ENCODE results near the gene UMODL1.
A peak's percentile ranks its signal among the peaks of the same experiment; 100 is the strongest.

Gene UMODL1

GRCh38 chr21:42144679-42145568 lies 73.8 kb downstream of the UMODL1 start:
- Mint-ChIP-seq H3K27ac (peak overlapping the region in 1 of 2 donors; percentile 87), H3K4me1 (peaks cover 30% of the 10 kb centered on the region), H3K27me3 (no peaks in the 10 kb centered on the region), H3K4me3 (no peak overlapping the region), H3K9me3 (no peaks in the 10 kb centered on the region)
- DNase-seq, result no peak
- no peak for ATAC-seq

GRCh38 chr21:42145569-42146272 lies 74.6 kb downstream of the UMODL1 start:
- peak overlapping the region; percentile 55 to 87 for H3K27ac Mint-ChIP-seq
- ATAC-seq (peak; percentile 76), DNase-seq (peak; percentile 65 to 71)
- no peak overlapping the region for H3K4me3 Mint-ChIP-seq
- H3K4me1 Mint-ChIP-seq, result peaks cover 31% of the 10 kb centered on the region
- H3K9me3 Mint-ChIP-seq, result no peaks in the 10 kb centered on the region
- no peaks in the 10 kb centered on the region for H3K27me3 Mint-ChIP-seq

- DNase-seq, result no peak
These were observed 75.2 kb downstream of the UMODL1 start for GRCh38 chr21:42146273-42146805.

GRCh38 chr21:42146821-42147220 lies 75.7 kb downstream of the UMODL1 start:
- H3K9me3 Mint-ChIP-seq, result no peaks in the 10 kb centered on the region
- H3K27me3 Mint-ChIP-seq, result no peaks in the 10 kb centered on the region
- peak overlapping the region in 1 of 2 donors; percentile 74 for H3K27ac Mint-ChIP-seq
- peak; percentile 13 for ATAC-seq
- no peak overlapping the region for H3K4me3 Mint-ChIP-seq
- no peak for DNase-seq
- H3K4me1 Mint-ChIP-seq, result peaks cover 31% of the 10 kb centered on the region

More at GRCh38 chr21:42146273-42146805, 75.2 kb downstream of the UMODL1 start:
- H3K27me3 Mint-ChIP-seq, result no peaks in the 10 kb centered on the region
- peaks cover 31% of the 10 kb centered on the region for H3K4me1 Mint-ChIP-seq
- H3K27ac Mint-ChIP-seq, result peak overlapping the region in 1 of 2 donors; percentile 87
- no peaks in the 10 kb centered on the region for H3K9me3 Mint-ChIP-seq
- peak; percentile 42 for ATAC-seq
- H3K4me3 Mint-ChIP-seq, result no peak overlapping the region

- Mint-ChIP-seq H3K27ac (peak overlapping the region in 1 of 2 donors; percentile 77), H3K4me1 (peaks cover 29% of the 10 kb centered on the region), H3K4me3 (no peak overlapping the region), H3K9me3 (no peaks in the 10 kb centered on the region), H3K27me3 (no peaks in the 10 kb centered on the region)
- ATAC-seq (no peak), DNase-seq (no peak)
These were observed 76.4 kb downstream of the UMODL1 start for GRCh38 chr21:42147386-42148020.

- Mint-ChIP-seq H3K4me3 (no peak overlapping the region), H3K9me3 (no peaks in the 10 kb centered on the region), H3K4me1 (peaks cover 25% of the 10 kb centered on the region), H3K27ac (no peak overlapping the region), H3K27me3 (no peaks in the 10 kb centered on the region)
- ATAC-seq (no peak), DNase-seq (no peak)
These were observed 77.0 kb downstream of the UMODL1 start for GRCh38 chr21:42148097-42148496.

- DNase-seq (no peak), ATAC-seq (no peak)
- Mint-ChIP-seq H3K27me3 (no peaks in the 10 kb centered on the region), H3K9me3 (no peaks in the 10 kb centered on the region), H3K4me1 (peaks cover 25% of the 10 kb centered on the region), H3K4me3 (no peak overlapping the region), H3K27ac (no peak overlapping the region)
These were observed 77.5 kb downstream of the UMODL1 start for GRCh38 chr21:42148584-42148983.

- Mint-ChIP-seq H3K27me3 (no peaks in the 10 kb centered on the region), H3K9me3 (no peaks in the 10 kb centered on the region), H3K4me1 (peaks cover 25% of the 10 kb centered on the region), H3K4me3 (no peak overlapping the region), H3K27ac (no peak overlapping the region)
- DNase-seq, result no peak
- no peak for ATAC-seq
These were observed 78.7 kb downstream of the UMODL1 start for GRCh38 chr21:42149656-42150473.

GRCh38 chr21:42150474-42151085 lies 79.5 kb downstream of the UMODL1 start:
- H3K27ac Mint-ChIP-seq, result no peak overlapping the region
- no peaks in the 10 kb centered on the region for H3K9me3 Mint-ChIP-seq
- peaks cover 19% of the 10 kb centered on the region for H3K4me1 Mint-ChIP-seq
- no peak overlapping the region for H3K4me3 Mint-ChIP-seq
- DNase-seq, result no peak
- ATAC-seq, result no peak
- no peaks in the 10 kb centered on the region for H3K27me3 Mint-ChIP-seq

- no peak for ATAC-seq
These were observed 80.2 kb downstream of the UMODL1 start for GRCh38 chr21:42151148-42151947.

GRCh38 chr21:42151948-42152220 lies 80.8 kb downstream of the UMODL1 start:
- H3K27ac Mint-ChIP-seq, result peak overlapping the region in 1 of 2 donors; percentile 84
- no peak overlapping the region for H3K4me3 Mint-ChIP-seq
- no peak for DNase-seq

More at GRCh38 chr21:42151148-42151947, 80.2 kb downstream of the UMODL1 start:
- Mint-ChIP-seq H3K4me3 (no peak overlapping the region), H3K27me3 (no peaks in the 10 kb centered on the region), H3K4me1 (peaks cover 11% of the 10 kb centered on the region), H3K27ac (peak overlapping the region in 1 of 2 donors; percentile 84), H3K9me3 (no peaks in the 10 kb centered on the region)
- no peak for DNase-seq

GRCh38 chr21:42153046-42153686 lies 82.0 kb downstream of the UMODL1 start:
- Mint-ChIP-seq H3K9me3 (no peaks in the 10 kb centered on the region), H3K4me3 (no peak overlapping the region), H3K27ac (peak overlapping the region in 1 of 2 donors; percentile 44), H3K27me3 (no peaks in the 10 kb centered on the region), H3K4me1 (peaks cover 8% of the 10 kb centered on the region)
- DNase-seq, result no peak
- ATAC-seq, result no peak

More at GRCh38 chr21:42151948-42152220, 80.8 kb downstream of the UMODL1 start:
- no peak for ATAC-seq
- Mint-ChIP-seq H3K27me3 (no peaks in the 10 kb centered on the region), H3K9me3 (no peaks in the 10 kb centered on the region), H3K4me1 (peaks cover 8% of the 10 kb centered on the region)

GRCh38 chr21:42153746-42154145 lies 82.6 kb downstream of the UMODL1 start:
- no peak overlapping the region for H3K4me3 Mint-ChIP-seq
- peaks cover 8% of the 10 kb centered on the region for H3K4me1 Mint-ChIP-seq
- H3K9me3 Mint-ChIP-seq, result no peaks in the 10 kb centered on the region
- no peak overlapping the region for H3K27ac Mint-ChIP-seq
- ATAC-seq (no peak), DNase-seq (no peak)
- peaks cover under 1% of the 10 kb centered on the region for H3K27me3 Mint-ChIP-seq
